ENCODE data around the gene WDPCP.

Gene WDPCP

GRCh38 chr2:63463142-63463541 lies 125.1 kb downstream of the WDPCP start:
- POLR2A ChIA-PET = no interaction called here
- DNase-seq (ENCODE audit: low read depth, low spot score) = no peak
- TF ChIP-seq CTCF (IDR thresholded peaks at IDR 0.05; ENCODE audit: insufficient read depth, low read length, missing control alignments) = no peak
- CTCF ChIA-PET = no interaction called here
- no peak overlapping the region for H3K4me3 ChIP-seq (ENCODE audit: low read depth, low read length)

- H3K4me3 ChIP-seq (ENCODE audit: low read depth, low read length) = no peak overlapping the region
- no peak for TF ChIP-seq CTCF (IDR thresholded peaks at IDR 0.05; ENCODE audit: insufficient read depth, low read length, missing control alignments)
- ChIA-PET POLR2A (no interaction called here), CTCF (interaction anchor here (0.6 kb wide), 1 partner anchor 779 kb away, joined by 3 read pairs; no protein-coding TSS in a partner anchor)
- DNase-seq (ENCODE audit: low read depth, low spot score) = no peak
These were observed 141.6 kb downstream of the WDPCP start for GRCh38 chr2:63446658-63447057.

GRCh38 chr2:63444565-63445288 lies 143.6 kb downstream of the WDPCP start:
- H3K4me3 ChIP-seq (ENCODE audit: low read depth, low read length) = no peak overlapping the region
- TF ChIP-seq CTCF (IDR thresholded peaks at IDR 0.05; ENCODE audit: insufficient read depth, low read length, missing control alignments) = no peak
- CTCF ChIA-PET = no interaction called here
- POLR2A ChIA-PET = no interaction called here
- DNase-seq (ENCODE audit: low read depth, low spot score) = no peak

GRCh38 chr2:63440612-63441011 lies 147.7 kb downstream of the WDPCP start:
- TF ChIP-seq CTCF (IDR thresholded peaks at IDR 0.05; ENCODE audit: insufficient read depth, low read length, missing control alignments) = no peak
- no peak overlapping the region for H3K4me3 ChIP-seq (ENCODE audit: low read depth, low read length)
- POLR2A ChIA-PET = no interaction called here
- CTCF ChIA-PET = interaction anchor here (1.1 kb wide), 1 partner anchor 16 kb away, joined by 4 read pairs; no protein-coding TSS in a partner anchor
- no peak for DNase-seq (ENCODE audit: low read depth, low spot score)

- no peak for DNase-seq (ENCODE audit: low read depth, low spot score)
- ChIA-PET POLR2A (no interaction called here), CTCF (no interaction called here)
- TF ChIP-seq CTCF (IDR thresholded peaks at IDR 0.05; ENCODE audit: insufficient read depth, low read length, missing control alignments) = no peak
- H3K4me3 ChIP-seq (ENCODE audit: low read depth, low read length) = no peak overlapping the region
These were observed 150.1 kb downstream of the WDPCP start for GRCh38 chr2:63438181-63438580.

- no peak for DNase-seq (ENCODE audit: low read depth, low spot score)
- H3K4me3 ChIP-seq (ENCODE audit: low read depth, low read length) = no peak overlapping the region
- POLR2A ChIA-PET = no interaction called here
- TF ChIP-seq CTCF (IDR thresholded peaks at IDR 0.05; ENCODE audit: insufficient read depth, low read length, missing control alignments) = no peak
- CTCF ChIA-PET = interaction anchor here (1.2 kb wide), 1 partner anchor 12 kb away, joined by 5 read pairs; no protein-coding TSS in a partner anchor
These were observed 151.8 kb downstream of the WDPCP start for GRCh38 chr2:63436488-63436887.
